ENCODE measurements around the gene PANK4. TPM values are rescaled to one million over a fixed set of nuclear protein-coding genes. Genes with fewer than 3 reads are reported as not detected.
"Not testable (repeated sequence)": the region's sequence is repeated elsewhere in the genome, so short reads cannot be mapped to it uniquely, and the experiment has no call there.

PANK4 gene
- 19.0 and 45.3 TPM in 2 replicates for total RNA-seq

GRCh38 chr1:2525920-2526823 is at the start of gene PANK4:
PANK4 (minus strand) TSS chr1:2526596; CDS start chr1:2526587, 9 bp downstream.
- no peak for DNase-seq (ENCODE audit: extremely low read depth, low read depth, low spot score)

GRCh38 chr1:2574350-2574749 is 48.0 kb upstream of the PANK4 start:
- DNase-seq (ENCODE audit: extremely low read depth, low read depth, low spot score) = no peak

- DNase-seq (ENCODE audit: extremely low read depth, low read depth, low spot score) = no peak
Measured at GRCh38 chr1:2573250-2573920, 47.0 kb upstream of the PANK4 start.

GRCh38 chr1:2571348-2571747 is 45.0 kb upstream of the PANK4 start:
- no peak for DNase-seq (ENCODE audit: extremely low read depth, low read depth, low spot score)

GRCh38 chr1:2570332-2570731 is 43.9 kb upstream of the PANK4 start:
- no peak for DNase-seq (ENCODE audit: extremely low read depth, low read depth, low spot score)

GRCh38 chr1:2569703-2570102 is 43.3 kb upstream of the PANK4 start:
- DNase-seq (ENCODE audit: extremely low read depth, low read depth, low spot score) = not testable (repeated sequence)

GRCh38 chr1:2569060-2569459 is 42.7 kb upstream of the PANK4 start:
- DNase-seq (ENCODE audit: extremely low read depth, low read depth, low spot score) = no peak

- not testable (repeated sequence) for DNase-seq (ENCODE audit: extremely low read depth, low read depth, low spot score)
Measured at GRCh38 chr1:2568187-2568816, 41.9 kb upstream of the PANK4 start.

- no peak for DNase-seq (ENCODE audit: extremely low read depth, low read depth, low spot score)
Measured at GRCh38 chr1:2567083-2567679, 40.8 kb upstream of the PANK4 start.

GRCh38 chr1:2566101-2567045 is 40.0 kb upstream of the PANK4 start:
- no peak for DNase-seq (ENCODE audit: extremely low read depth, low read depth, low spot score)

- no peak for DNase-seq (ENCODE audit: extremely low read depth, low read depth, low spot score)
Measured at GRCh38 chr1:2564815-2565374, 38.5 kb upstream of the PANK4 start.

GRCh38 chr1:2564006-2564814 is 37.8 kb upstream of the PANK4 start:
- DNase-seq (ENCODE audit: extremely low read depth, low read depth, low spot score) = no peak

- no peak for DNase-seq (ENCODE audit: extremely low read depth, low read depth, low spot score)
Measured at GRCh38 chr1:2563205-2563604, 36.8 kb upstream of the PANK4 start.

- no peak for DNase-seq (ENCODE audit: extremely low read depth, low read depth, low spot score)
Measured at GRCh38 chr1:2561898-2562895, 35.8 kb upstream of the PANK4 start.

GRCh38 chr1:2561446-2561845 is 35.0 kb upstream of the PANK4 start:
- DNase-seq (ENCODE audit: extremely low read depth, low read depth, low spot score) = no peak

- no peak for DNase-seq (ENCODE audit: extremely low read depth, low read depth, low spot score)
Measured at GRCh38 chr1:2560299-2561073, 34.1 kb upstream of the PANK4 start.

All from glomerular endothelial cell (primary cell).